Common myeloid progenitor, CD34-positive (primary cell): Measurements from ENCODE around the gene NOP10.

ENCODE experiments used
- CTCF ChIA-PET: fragments of 350-600 bp; sonication (Branson Sonifier 250); formaldehyde crosslinking; loops from one replicate; lab custom pipeline; 2021; ENCODE audit warnings: antibody characterized with exemption; lab: Charles Lee
- POLR2A ChIA-PET: fragments of 350-600 bp; sonication (Branson Sonifier 250); formaldehyde crosslinking; loops from one replicate; lab custom pipeline; 2021; ENCODE audit warnings: antibody characterized with exemption; lab: Charles Lee
- DNase-seq, 3 donors: peaks; one replicate each; pipeline versions ENCODE4 v3.0.0 to v3.0.0-alpha.2; 2013
- H3K27ac ChIP-seq, 2 experiments: 1 replicate in 1 of 2; 2 replicates in 1 of 2; pipeline ENCODE4 v1.7.0; 2013; ENCODE audit warnings: inconsistent platforms in 2 of 2, low read length in 2 of 2, mild to moderate bottlenecking in 2 of 2, low read depth in 1 of 2, moderate library complexity in 1 of 2; ENCODE audit not compliant: severe bottlenecking in 2 of 2, insufficient read depth in 1 of 2, poor library complexity in 1 of 2
- H3K27me3 ChIP-seq, 5 experiments: replicated peaks in 2 of 5; 1 replicate in 3 of 5; 2 replicates in 2 of 5; pipeline versions ENCODE4 v1.6.1 to v1.7.0; 2013; ENCODE audit warnings: low read length in 4 of 5, mild to moderate bottlenecking in 2 of 5, moderate library complexity in 2 of 5, inconsistent platforms in 1 of 5; ENCODE audit not compliant: insufficient read depth in 5 of 5, control insufficient read depth in 4 of 5
- H3K36me3 ChIP-seq, 4 experiments: 1 replicate in 2 of 4; 2 replicates in 2 of 4; pipeline versions ENCODE4 v1.6.1 to v1.7.0; 2013; ENCODE audit warnings: low read length in 3 of 4, control low read depth in 1 of 4, mild to moderate bottlenecking in 1 of 4; ENCODE audit not compliant: control insufficient read depth in 4 of 4, insufficient read depth in 4 of 4
- H3K4me1 ChIP-seq, 4 experiments: 1 replicate in 3 of 4; 2 replicates in 1 of 4; pipeline versions ENCODE4 v1.6.1 to v1.7.1; 2013; ENCODE audit warnings: low read length in 3 of 4, mild to moderate bottlenecking in 3 of 4, control low read depth in 1 of 4, inconsistent platforms in 1 of 4, moderate library complexity in 1 of 4; ENCODE audit not compliant: control insufficient read depth in 4 of 4, insufficient read depth in 4 of 4; ENCODE audit errors: control extremely low read depth in 1 of 4
- H3K4me3 ChIP-seq, 7 experiments: 1 replicate in 4 of 7; 2 replicates in 3 of 7; pipeline versions ENCODE4 v1.5.1 to v1.7.0; 2013; ENCODE audit warnings: mild to moderate bottlenecking in 7 of 7, low read length in 6 of 7, moderate library complexity in 6 of 7, inconsistent platforms in 2 of 7, low read depth in 2 of 7, control low read depth in 1 of 7; ENCODE audit not compliant: insufficient read depth in 4 of 7, control insufficient read depth in 1 of 7; ENCODE audit errors: extremely low read depth in 1 of 7
- H3K9me3 ChIP-seq, 5 experiments: 1 replicate in 4 of 5; 2 replicates in 1 of 5; pipeline versions ENCODE4 v1.6.1 to v1.7.1; 2013; ENCODE audit warnings: low read length in 4 of 5, mild to moderate bottlenecking in 2 of 5, inconsistent platforms in 1 of 5, low read depth in 1 of 5, moderate library complexity in 1 of 5; ENCODE audit not compliant: control insufficient read depth in 4 of 5, insufficient read depth in 2 of 5; ENCODE audit errors: control extremely low read depth in 1 of 5
- WGBS: methylation state at CpG from one replicate; pipeline ENCODE4 v1.1.5; 2013; ENCODE audit not compliant: insufficient coverage; 5-methylcytosine and 5-hydroxymethylcytosine counted together

NOP10 gene

DNA sequence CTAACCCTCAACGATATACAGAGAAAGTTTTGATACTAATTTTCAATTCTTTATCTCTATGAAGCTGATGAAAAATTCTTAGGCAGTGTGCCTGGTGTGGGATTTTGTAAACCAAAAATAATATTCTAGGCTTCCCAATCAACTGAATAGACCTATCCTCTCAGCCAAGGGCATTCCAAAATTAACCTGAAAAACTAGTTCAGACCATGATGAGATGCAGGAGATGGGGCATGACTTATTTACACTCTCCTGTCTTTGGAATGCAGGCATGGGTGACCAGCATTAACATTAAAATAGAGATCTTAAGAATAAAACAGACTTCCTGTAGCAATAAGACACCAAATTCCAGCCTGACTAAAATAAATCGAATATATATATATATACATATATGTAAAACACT is 31.9 kb upstream of the NOP10 start:
- no peak for DNase-seq
- no peak overlapping the region for H3K4me3 ChIP-seq
- H3K27ac ChIP-seq = no peak overlapping the region
- no peaks in the 10 kb centered on the region for H3K9me3 ChIP-seq
- no CpG with 5 or more reads among the region's 2 CpGs for WGBS
- CTCF ChIA-PET = interaction anchor here (0.8 to 1.4 kb wide), 2 partner anchors 14 to 134 kb away, joined by 4 to 5 read pairs; no protein-coding TSS in a partner anchor
- H3K4me1 ChIP-seq = no peaks in the 10 kb centered on the region
- POLR2A ChIA-PET = no interaction called here
- H3K36me3 ChIP-seq = no peaks in the 10 kb centered on the region
- H3K27me3 ChIP-seq = no peaks in the 10 kb centered on the region

- POLR2A ChIA-PET = no interaction called here
- WGBS = 100% methylated on average over 7 of the region's 8 CpGs
- H3K4me1 ChIP-seq = no peaks in the 10 kb centered on the region
- no peaks in the 10 kb centered on the region for H3K27me3 ChIP-seq
- no peak for DNase-seq
- H3K36me3 ChIP-seq = no peaks in the 10 kb centered on the region
- CTCF ChIA-PET = no interaction called here
- H3K27ac ChIP-seq = no peak overlapping the region
- no peaks in the 10 kb centered on the region for H3K9me3 ChIP-seq
- H3K4me3 ChIP-seq = no peak overlapping the region
These were observed 31.0 kb upstream of the NOP10 start for GRCh38 chr15:34373951-34374350.

GRCh38 chr15:34370643-34371042 is 27.7 kb upstream of the NOP10 start:
- Histone ChIP-seq H3K4me1 (peaks cover 6 to 17% (median 15%) of the 10 kb centered on the region in 4 experiments), H3K27ac (no peak overlapping the region), H3K9me3 (no peaks in the 10 kb centered on the region), H3K4me3 (no peak overlapping the region), H3K36me3 (no peaks in the 10 kb centered on the region), H3K27me3 (no peaks in the 10 kb centered on the region)
- no peak for DNase-seq
- 75% methylated on average over 2 of the region's 2 CpGs for WGBS
- CTCF ChIA-PET = no interaction called here
- POLR2A ChIA-PET = no interaction called here

GRCh38 chr15:34370129-34370528 is 27.2 kb upstream of the NOP10 start:
- no peaks in the 10 kb centered on the region for H3K27me3 ChIP-seq
- H3K36me3 ChIP-seq = peaks cover 0 to under 1% (median 0%) of the 10 kb centered on the region in 4 experiments
- POLR2A ChIA-PET = no interaction called here
- no peak overlapping the region for H3K27ac ChIP-seq
- H3K4me1 ChIP-seq = peaks cover 8 to 22% (median 20%) of the 10 kb centered on the region in 4 experiments
- CTCF ChIA-PET = interaction anchor here (6.1 kb wide), 1 partner anchor 128 kb away, joined by 47 read pairs; no protein-coding TSS in a partner anchor
- H3K4me3 ChIP-seq = no peak overlapping the region
- WGBS = no CpG with 5 or more reads among the region's 2 CpGs
- DNase-seq = peak in 1 of 3 donors; percentile 4
- no peaks in the 10 kb centered on the region for H3K9me3 ChIP-seq

- CTCF ChIA-PET = interaction anchor here (0.6 to 6.1 kb wide), 38 partner anchors 8 to 304 kb away, joined by 3 to 47 read pairs (median 4); partner anchors contain the start of genes EMC4 and GOLGA8B
- peaks cover 8 to 27% (median 20%) of the 10 kb centered on the region in 4 experiments for H3K4me1 ChIP-seq
- H3K9me3 ChIP-seq = no peaks in the 10 kb centered on the region
- DNase-seq = peak; percentile 89 to 94 (median 94)
- H3K27ac ChIP-seq = peak within 1 kb of the TSS; percentile 51 to 87
- under 1% methylated on average over 61 of the region's 80 CpGs for WGBS
- peak within 1 kb of the TSS; percentile 87 to 98 (median 91) for H3K4me3 ChIP-seq
- H3K27me3 ChIP-seq = no peaks in the 10 kb centered on the region
- POLR2A ChIA-PET = interaction anchor here (0.5 to 2.4 kb wide), 5 partner anchors 24 to 216 kb away, joined by 3 to 12 read pairs (median 3); partner anchors contain the start of genes GOLGA8B, NOP10, NUTM1 and SLC12A6
- H3K36me3 ChIP-seq = peaks cover 0 to 23% (median 11%) of the 10 kb centered on the region in 4 experiments
These were observed 24.5 kb upstream of the NOP10 start, which contains the start of gene LPCAT4 for GRCh38 chr15:34367101-34368081. Gene LPCAT4, minus strand, starts transcription at chr15:34367196. Its CDS starts 96 bp downstream, at chr15:34367100.

- Histone ChIP-seq H3K27me3 (no peaks in the 10 kb centered on the region), H3K36me3 (peaks cover 4 to 29% (median 15%) of the 10 kb centered on the region in 4 experiments), H3K27ac (peak overlapping the region in 1 of 2 experiments; percentile 29), H3K4me1 (peaks cover 8 to 27% (median 20%) of the 10 kb centered on the region in 4 experiments), H3K4me3 (peak overlapping the region; percentile 44 to 98 (median 90)), H3K9me3 (no peaks in the 10 kb centered on the region)
- 1% methylated on average over 17 of the region's 37 CpGs for WGBS
- DNase-seq = peak in 2 of 3 donors; percentile 29 to 40
- ChIA-PET POLR2A (interaction anchor here (0.7 to 2.4 kb wide), 3 partner anchors 23 to 125 kb away, joined by 3 to 12 read pairs (median 4); partner anchors contain the start of genes NOP10 and NUTM1), CTCF (interaction anchor here (0.7 to 6.1 kb wide), 17 partner anchors 10 to 217 kb away, joined by 3 to 47 read pairs (median 6); partner anchors contain the start of gene GOLGA8B)
These were observed 23.5 kb upstream of the NOP10 start for GRCh38 chr15:34366271-34367065.
